ENCODE data around the gene EMC9. TPM values are rescaled to one million over a fixed set of nuclear protein-coding genes. Genes with fewer than 3 reads are reported as not detected.

Gene EMC9
- total and polyA plus RNA-seq, 2 of the 8 experiments (the other 6 are each of a cell fraction or from before 2014, with no cell fraction given): 38.4 to 47.2 TPM

DNA sequence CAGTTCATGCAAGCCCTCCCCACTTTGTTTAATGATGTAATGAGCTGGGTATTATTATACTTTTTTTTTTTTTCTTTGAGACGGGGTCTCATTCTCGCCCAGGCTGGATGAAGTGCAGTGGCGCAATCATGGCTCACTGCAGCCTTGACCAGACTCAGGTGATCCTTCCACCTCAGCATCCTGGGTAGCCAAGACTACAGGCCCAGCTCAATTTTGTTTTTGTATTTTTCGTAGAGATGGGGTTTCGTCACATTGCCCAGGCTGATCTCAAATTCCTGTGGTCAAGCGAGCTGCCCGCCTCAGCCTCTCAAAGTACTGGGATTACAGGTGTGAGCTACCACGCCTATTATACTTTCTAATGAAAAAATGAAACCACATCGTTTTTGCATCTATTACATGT, 31.3 kb downstream of the EMC9 start (continued):
- TF ChIP-seq RFX5 (IDR thresholded peaks at IDR 0.05; ENCODE audit: borderline replicate concordance, low read depth, low read length) (no peak), NRF1 (IDR thresholded peaks at IDR 0.05; ENCODE audit: low read depth, low read length) (no peak), KDM1A (IDR thresholded peaks at IDR 0.05; ENCODE audit: borderline replicate concordance, low read length) (no peak), SP2 (IDR thresholded peaks at IDR 0.05; ENCODE audit: low read length) (no peak)

Measured in H1 (cell line).